GM12878 (cell line): Measurements from ENCODE around the gene ARID3A. TPM values are rescaled to one million over a fixed set of nuclear protein-coding genes. Genes with fewer than 3 reads are reported as not detected.

Experiments
- ATAC-seq: fragments of 200-7000 bp; cut with Tn5 transposase; 3 replicates; pipeline ENCODE4 v1.9.1; 2020; ENCODE audit warnings: mild to moderate bottlenecking, moderate library complexity
- BruUV-seq: library from RNA; stranded (reverse); fragments of 400-500 nt; replicated peaks from 2 replicates; lab custom pipeline; 2021; lab: Mats Ljungman, UMichigan
- CTCF ChIA-PET: fragments of 300-600 bp; sonication (Branson Sonifier 250); formaldehyde crosslinking; extraction: SDS; loops from one replicate; lab custom pipeline; 2021; ENCODE audit warnings: inconsistent platforms; lab: Yijun Ruan, JAX
- POLR2A ChIA-PET: fragments of 350-600 bp; formaldehyde crosslinking; extraction: SDS; loops from one replicate; lab custom pipeline; 2021; ENCODE audit warnings: inconsistent platforms; lab: Charles Lee
- RAD21 ChIA-PET: fragments of 300-600 bp; sonication (Branson Sonifier 250); formaldehyde crosslinking; loops from one replicate; lab custom pipeline; 2023; ENCODE audit warnings: antibody characterized with exemption; ENCODE audit not compliant: unreplicated experiment; lab: Charles Lee
- SMC1A ChIA-PET: fragments of 300-600 bp; sonication (Branson Sonifier 250); formaldehyde crosslinking; loops from one replicate; lab custom pipeline; 2023; ENCODE audit not compliant: unreplicated experiment, uncharacterized antibody; lab: Charles Lee
- DNase-seq: peaks from one replicate; pipeline ENCODE4 v3.0.0-alpha.2; 2011; ENCODE audit warnings: low read depth, low spot score
- FAIRE-seq: peaks from 3 replicates; lab custom pipeline; 2011; peaks lifted over from hg19 to GRCh38; lab: Jason Lieb, UNC
- H2AFZ ChIP-seq: 2 replicates; pipeline ENCODE4 v1.6.0; 2011; ENCODE audit warnings: low read depth, low read length, control low read depth; ENCODE audit not compliant: control insufficient read depth
- H3K27ac ChIP-seq: 2 replicates; pipeline ENCODE4 v1.5.1; 2011; ENCODE audit warnings: control low read depth; ENCODE audit not compliant: control insufficient read depth, insufficient read depth
- H3K27me3 ChIP-seq, 2 experiments: replicated peaks in 1 of 2; 2 replicates each; pipeline versions ENCODE4 v1.6.0 to v1.6.1; 2011; ENCODE audit warnings: low read length in 1 of 2; ENCODE audit not compliant: control insufficient read depth in 2 of 2, insufficient read depth in 2 of 2
- H3K36me3 ChIP-seq, 2 experiments: 2 replicates each; pipeline ENCODE4 v1.5.1; 2011; ENCODE audit warnings: low read length in 1 of 2; ENCODE audit not compliant: control insufficient read depth in 2 of 2, insufficient read depth in 2 of 2
- H3K4me1 ChIP-seq: 2 replicates; pipeline ENCODE4 v1.6.1; 2011; ENCODE audit warnings: mild to moderate bottlenecking, low read length, moderate library complexity, mixed read lengths; ENCODE audit not compliant: control insufficient read depth, insufficient read depth
- H3K4me2 ChIP-seq: 2 replicates; pipeline ENCODE4 v1.6.0; 2011; ENCODE audit warnings: control low read depth; ENCODE audit not compliant: control insufficient read depth, insufficient read depth
- H3K4me3 ChIP-seq: fragments of 200-600 bp; sonication (generic); 2 replicates; pipeline ENCODE4 v1.5.1; 2016
- H3K79me2 ChIP-seq: 2 replicates; pipeline ENCODE4 v1.6.0; 2011; ENCODE audit warnings: low read length; ENCODE audit not compliant: control insufficient read depth, insufficient read depth
- H3K9ac ChIP-seq: 2 replicates; pipeline ENCODE4 v1.8.0; 2011; ENCODE audit warnings: low read length, control low read depth, mixed read lengths; ENCODE audit not compliant: control insufficient read depth, insufficient read depth
- H3K9me3 ChIP-seq: replicated peaks from 3 replicates; pipeline ENCODE4 v1.5.1; 2011; ENCODE audit warnings: mild to moderate bottlenecking, low read length; ENCODE audit not compliant: control insufficient read depth, insufficient read depth
- H4K20me1 ChIP-seq: 2 replicates; pipeline ENCODE4 v1.6.0; 2011; ENCODE audit not compliant: control insufficient read depth, insufficient read depth
- ATF3 ChIP-seq: IDR thresholded peaks from 2 replicates; pipeline ENCODE4 v1.6.1; 2011; ENCODE audit warnings: low read depth, mild to moderate bottlenecking, low read length, moderate library complexity, borderline replicate concordance; ENCODE audit errors: extremely low read depth
- HDAC6 ChIP-seq: fragments of 200-600 bp; sonication (generic); IDR thresholded peaks from one replicate; pipeline ENCODE4 v1.8.0; 2017; ENCODE audit warnings: antibody characterized with exemption; ENCODE audit not compliant: unreplicated experiment
- NFYB ChIP-seq: IDR thresholded peaks from 2 replicates; pipeline ENCODE4 v1.6.1; 2011; ENCODE audit warnings: low read depth, mild to moderate bottlenecking, low read length, improper control_type of control experiment, moderate library complexity; ENCODE audit not compliant: insufficient read depth
- POLR2A ChIP-seq: IDR thresholded peaks from 2 replicates; pipeline ENCODE4 v1.6.1; 2011; ENCODE audit warnings: low read depth, mild to moderate bottlenecking, low read length
- POLR2AphosphoS5 ChIP-seq: IDR thresholded peaks from 2 replicates; pipeline ENCODE4 v1.6.1; 2011; ENCODE audit warnings: mild to moderate bottlenecking, low read length, inconsistent platforms
- SMAD1 ChIP-seq: fragments of 450-650 bp; IDR thresholded peaks from 2 replicates; pipeline ENCODE4 v1.6.1; 2018; ENCODE audit warnings: mild to moderate bottlenecking, low read depth; ENCODE audit not compliant: partially characterized antibody
- WGBS: methylation state at CpG from one replicate; pipeline ENCODE4 v1.1.6; 2016; ENCODE audit warnings: low lambda C conversion rate; ENCODE audit not compliant: insufficient replicate concordance, insufficient coverage; ENCODE audit errors: missing lambda C conversion rate; 5-methylcytosine and 5-hydroxymethylcytosine counted together
- in situ Hi-C: fragments of 300-500 bp; cut with MboI; formaldehyde crosslinking; loops from 9 replicates; pipeline ENCODE4 v1.14.3; 2018; ENCODE audit warnings: mixed read lengths
- intact Hi-C: fragments of 100-400 bp; cut with micrococcal nuclease; formaldehyde crosslinking; loops from one replicate; pipeline ENCODE4 v1.14.2; 2022; ENCODE audit not compliant: unreplicated experiment
- polyA plus RNA-seq, 11 experiments: library from polyadenylated mRNA; depleted of rRNA in 4 of 11; unstranded in 6 of 11; stranded (reverse) in 5 of 11; fragments of >200 nt; fragmentation: Nextera tagmentation in 4 of 11; fragmentation: Illumina TruSeq in 1 of 11; extraction: Ambion mirVana in 4 of 11; extraction: Trizol in 1 of 11; gene quantifications; 1 replicate in 1 of 11; 2 replicates in 10 of 11; pipeline versions ENCODE4 v1.2.1 to v1.2.3, GENCODE V29; 2011 to 2016; ENCODE audit warnings: inconsistent platforms in 2 of 11, missing spikeins in 2 of 11, low read depth in 1 of 11
- total RNA-seq, 4 experiments: library from RNA; depleted of rRNA in 3 of 4; stranded (reverse); fragments of >200 nt in 3 of 4; fragmentation: Illumina TruSeq in 1 of 4; extraction: Trizol in 1 of 4; gene quantifications; 2 replicates each; pipeline versions ENCODE4 v1.2.1 to v1.2.3, GENCODE V29; 2013 to 2021

Gene ARID3A
- total and polyA plus RNA-seq, 10 of the 15 experiments (the other 5 are each of a cell fraction or from before 2014, with no cell fraction given): 0.76 to 70.0 (median 16.7) TPM

DNA sequence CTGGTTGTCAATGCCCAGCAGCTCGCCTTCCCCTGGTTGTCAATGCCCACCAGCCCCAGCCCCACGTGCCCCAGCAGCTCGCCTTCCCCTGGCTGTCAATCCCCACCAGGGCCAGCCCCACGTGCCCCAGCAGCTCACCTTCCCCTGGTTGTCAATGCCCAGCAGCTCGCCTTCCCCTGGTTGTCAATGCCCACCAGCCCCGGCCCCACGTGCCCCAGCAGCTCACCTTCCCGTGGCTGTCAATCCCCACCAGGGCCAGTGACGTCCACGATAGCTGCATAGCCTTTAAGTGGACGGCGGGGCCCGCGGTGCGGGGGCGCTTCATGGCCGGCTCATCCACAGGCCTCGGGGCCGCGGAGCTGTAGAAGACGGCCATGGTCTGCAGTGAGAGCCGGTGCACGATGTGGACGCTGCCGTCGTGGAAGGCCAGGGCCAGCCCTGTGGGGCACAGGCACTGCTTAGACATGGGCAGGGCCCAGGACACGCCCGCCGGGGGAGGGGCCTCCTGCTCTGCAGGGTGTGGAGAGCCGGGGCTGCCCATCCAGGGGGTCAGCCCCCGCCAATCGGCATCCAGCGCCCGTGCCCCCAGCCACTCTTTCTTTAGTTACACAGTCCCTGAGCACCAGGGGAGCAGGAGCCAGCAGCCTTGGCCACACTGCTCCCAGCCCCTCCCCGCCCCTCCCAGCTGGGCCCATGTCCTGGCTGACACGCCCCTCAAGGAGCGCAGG is 46.0 kb upstream of the ARID3A start:
- Histone ChIP-seq H2AFZ (no peak overlapping the region), H3K36me3 (no peaks in the 10 kb centered on the region; a peak in 1 of 4 replicates), H3K27ac (no peak overlapping the region), H4K20me1 (no peaks in the 10 kb centered on the region), H3K9ac (no peak overlapping the region), H3K79me2 (no peaks in the 10 kb centered on the region), H3K27me3 (no peaks in the 10 kb centered on the region), H3K4me2 (no peak overlapping the region), H3K4me1 (no peaks in the 10 kb centered on the region), H3K4me3 (no peak overlapping the region), H3K9me3 (no peaks in the 10 kb centered on the region; the same call in 2 of the 3 replicates)
- intact Hi-C loops (no loop called here), in situ Hi-C loops (no loop called here)
- BruUV-seq: no TSS peak
- ChIA-PET CTCF (no interaction called here), POLR2A (no interaction called here), SMC1A (interaction anchor here (0.7 to 1.0 kb wide), 2 partner anchors 16 to 23 kb away, joined by 3 read pairs; no protein-coding TSS in a partner anchor), RAD21 (no interaction called here)
- FAIRE-seq (no peak), ATAC-seq (no peak), DNase-seq (no peak)
- TF ChIP-seq POLR2A (peak; percentile 37; the same call in 1 of the 2 replicates), POLR2AphosphoS5 (no peak)
- WGBS: 94% methylated on average over 37 of the region's 37 CpGs

DNA sequence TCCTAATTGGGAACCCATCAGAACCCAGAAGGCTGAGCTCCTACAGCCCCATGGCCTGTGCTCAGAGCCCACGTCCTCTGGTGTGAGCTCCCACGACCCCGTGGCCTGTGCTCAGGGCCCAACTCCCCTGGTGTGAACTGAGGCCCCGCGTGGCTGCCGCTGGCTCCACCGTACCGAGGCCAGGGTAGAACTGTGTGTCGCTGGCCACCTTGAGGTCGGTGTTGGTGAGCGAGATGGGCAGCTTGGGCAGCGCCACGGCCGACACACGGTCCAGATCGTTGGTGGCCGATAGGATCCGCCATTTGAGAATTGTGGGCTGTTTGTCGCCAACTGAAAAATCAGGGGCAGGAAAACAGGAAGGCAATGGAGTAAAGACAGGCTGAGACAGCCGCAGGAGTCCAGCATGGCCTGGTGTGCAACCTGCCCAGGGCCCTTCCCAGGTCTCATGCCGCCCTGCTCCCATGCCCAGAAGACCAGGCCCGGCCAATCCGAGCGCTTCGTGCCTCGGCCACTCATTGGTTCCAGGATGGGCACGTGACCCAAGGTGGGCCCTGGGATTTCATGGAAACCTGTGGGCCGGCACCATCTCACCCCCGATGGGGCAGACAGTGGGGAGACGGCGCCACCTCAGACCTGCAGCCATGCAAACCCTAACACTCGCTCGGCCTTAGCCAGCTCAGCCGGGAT is 44.3 kb upstream of the ARID3A start:
- ChIA-PET CTCF (no interaction called here), SMC1A (interaction anchor here (0.7 kb wide), 1 partner anchor 34 kb away, joined by 3 read pairs; no protein-coding TSS in a partner anchor), RAD21 (interaction anchor here (1.1 kb wide), 1 partner anchor 18 kb away, joined by 4 read pairs; no protein-coding TSS in a partner anchor)
- Histone ChIP-seq H4K20me1 (no peaks in the 10 kb centered on the region), H3K9me3 (no peaks in the 10 kb centered on the region; the same call in 2 of the 3 replicates), H3K4me1 (no peaks in the 10 kb centered on the region), H3K9ac (no peak overlapping the region), H3K27ac (no peak overlapping the region), H3K36me3 (peaks cover 0 to 3% of the 10 kb centered on the region in 2 experiments; a peak in 3 of 4 replicates), H2AFZ (no peak overlapping the region), H3K27me3 (no peaks in the 10 kb centered on the region)
- BruUV-seq: no TSS peak
- no peak for ATAC-seq
- no peak for DNase-seq
- 94% methylated on average over 34 of the region's 34 CpGs for WGBS
- TF ChIP-seq HDAC6 (no peak), SMAD1 (no peak), ATF3 (no peak), NFYB (no peak)
- TF ChIP-seq, all 136 proteins: peak for 0
- Histone ChIP-seq H3K79me2 (no peaks in the 10 kb centered on the region), H3K4me2 (no peak overlapping the region), H3K4me3 (no peak overlapping the region)
- in situ Hi-C loops (no loop called here), intact Hi-C loops (no loop called here)
- FAIRE-seq: no peak
- POLR2A ChIA-PET: interaction anchor here (1.1 kb wide), 1 partner anchor 12 kb away, joined by 3 read pairs; the partner anchor contains the start of genes MED16 and RNU6-9
